Loucy (cell line): ENCODE results near the gene EFS.

Experiments
- H2AFZ ChIP-seq: fragments of 200-600 bp; sonication (generic); 2 replicates; pipeline ENCODE4 v1.6.0; 2016; ENCODE audit warnings: antibody characterized with exemption, mild to moderate bottlenecking, low read length, moderate library complexity
- H3F3A ChIP-seq: fragments of 200-600 bp; 2 replicates; pipeline ENCODE4 v1.6.0; 2016; ENCODE audit warnings: antibody characterized with exemption, low read depth, mild to moderate bottlenecking
- H3K27me3 ChIP-seq: fragments of 200-600 bp; sonication (generic); 2 replicates; pipeline ENCODE4 v1.6.1; 2014; ENCODE audit warnings: low read length, mild to moderate bottlenecking; ENCODE audit not compliant: insufficient read depth, poor library complexity, severe bottlenecking
- H3K36me3 ChIP-seq: fragments of 200-600 bp; sonication (generic); 2 replicates; pipeline ENCODE4 v1.6.1; 2016; ENCODE audit warnings: low read length; ENCODE audit not compliant: insufficient read depth
- H3K4me1 ChIP-seq: fragments of 200-600 bp; sonication (generic); 2 replicates; pipeline ENCODE4 v1.5.1; 2014; ENCODE audit warnings: low read length, mild to moderate bottlenecking; ENCODE audit not compliant: insufficient read depth, poor library complexity, severe bottlenecking
- H3K4me2 ChIP-seq: fragments of 200-600 bp; sonication (generic); 2 replicates; pipeline ENCODE4 v1.6.0; 2014; ENCODE audit warnings: antibody characterized with exemption, low read length, low read depth, mild to moderate bottlenecking; ENCODE audit not compliant: poor library complexity, severe bottlenecking
- H3K4me3 ChIP-seq: fragments of 200-600 bp; sonication (generic); 2 replicates; pipeline ENCODE4 v1.5.1; 2014; ENCODE audit warnings: low read length, mild to moderate bottlenecking, mixed read lengths; ENCODE audit not compliant: poor library complexity, severe bottlenecking
- H3K79me2 ChIP-seq: fragments of 200-600 bp; sonication (generic); 2 replicates; pipeline ENCODE4 v1.6.1; 2014; ENCODE audit warnings: low read length; ENCODE audit not compliant: insufficient read depth
- H3K9ac ChIP-seq: fragments of 200-600 bp; sonication (generic); 2 replicates; pipeline ENCODE4 v1.6.0; 2014; ENCODE audit warnings: mild to moderate bottlenecking, low read depth, low read length, moderate library complexity; ENCODE audit not compliant: poor library complexity, severe bottlenecking
- H3K9me2 ChIP-seq: fragments of 200-600 bp; sonication (generic); replicated peaks from 2 replicates; pipeline ENCODE4 v1.6.1; 2016; ENCODE audit warnings: low read depth, low read length, mixed read lengths
- H3K9me3 ChIP-seq: fragments of 200-600 bp; sonication (generic); 2 replicates; pipeline ENCODE4 v1.6.1; 2014; ENCODE audit warnings: mild to moderate bottlenecking, antibody characterized with exemption, low read length, low read depth; ENCODE audit not compliant: insufficient read depth
- H4K20me1 ChIP-seq: fragments of 200-600 bp; sonication (generic); 2 replicates; pipeline ENCODE4 v1.6.0; 2014; ENCODE audit warnings: antibody characterized with exemption, low read length, mild to moderate bottlenecking; ENCODE audit not compliant: insufficient read depth, poor library complexity, severe bottlenecking
- CTCF ChIP-seq: fragments of 200-600 bp; sonication (generic); conservative IDR thresholded peaks from 2 replicates; pipeline ENCODE4 v1.5.1; 2014; ENCODE audit warnings: mild to moderate bottlenecking, antibody characterized with exemption, low read length
- EZH2phosphoT487 ChIP-seq: fragments of 200-600 bp; IDR thresholded peaks from 2 replicates; pipeline ENCODE4 v1.6.1; 2018; ENCODE audit warnings: antibody characterized with exemption, mild to moderate bottlenecking, moderate library complexity, borderline replicate concordance

EFS gene

GRCh38 chr14:23366426-23366921, 1.5 kb upstream of the EFS start:
- no peak overlapping the region for H3K4me3 ChIP-seq
- no peaks in the 10 kb centered on the region for H3K9me3 ChIP-seq
- H3K79me2 ChIP-seq, result no peaks in the 10 kb centered on the region
- H4K20me1 ChIP-seq, result no peaks in the 10 kb centered on the region
- no peak overlapping the region for H2AFZ ChIP-seq
- H3K9me2 ChIP-seq, result no peaks in the 10 kb centered on the region
- H3K36me3 ChIP-seq, result no peaks in the 10 kb centered on the region
- no peak overlapping the region for H3K9ac ChIP-seq
- H3F3A ChIP-seq, result no peaks in the 10 kb centered on the region
- TF ChIP-seq CTCF (no peak), EZH2phosphoT487 (no peak)
- H3K27me3 ChIP-seq, result no peaks in the 10 kb centered on the region
- no peaks in the 10 kb centered on the region for H3K4me1 ChIP-seq
- no peak overlapping the region for H3K4me2 ChIP-seq

DNA sequence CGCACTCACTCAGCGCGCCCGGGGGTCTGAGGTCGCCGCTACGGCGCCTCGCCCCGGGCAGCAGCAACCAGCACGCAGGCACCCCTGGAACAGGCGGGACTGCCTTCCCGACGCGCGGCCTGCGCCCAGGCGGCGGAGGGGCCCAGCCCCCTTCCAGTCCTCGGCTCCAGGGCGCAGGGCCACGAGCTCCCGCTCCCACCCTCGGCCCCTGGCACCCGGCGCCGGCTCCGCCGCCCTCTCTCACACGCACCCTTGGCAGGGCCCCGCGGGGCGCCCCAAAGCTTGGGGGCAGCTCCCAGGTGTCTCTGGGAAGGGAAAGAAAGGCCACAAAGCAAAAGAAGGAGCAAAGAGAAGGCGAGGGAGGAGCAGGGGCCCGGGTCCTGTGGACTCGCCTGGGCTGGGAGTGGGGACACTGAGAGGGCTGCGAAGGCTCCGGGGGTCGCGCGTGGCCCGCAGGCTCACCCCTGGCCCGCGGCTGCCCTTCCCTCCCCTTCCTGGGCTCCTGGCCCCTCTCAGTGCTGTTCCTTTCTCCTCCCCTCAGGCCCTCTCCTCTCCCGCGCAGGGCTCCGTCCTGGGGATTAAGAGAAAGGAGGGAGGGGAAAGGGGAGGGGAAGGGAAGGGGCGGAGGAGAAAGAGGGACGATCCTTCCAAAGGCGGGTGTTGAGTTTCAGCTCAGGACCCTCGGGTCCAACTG, 907 bp upstream of the EFS start:
- Histone ChIP-seq H2AFZ (no peak overlapping the region), H3K4me2 (no peak overlapping the region), H3K27me3 (no peaks in the 10 kb centered on the region), H3K9me2 (no peaks in the 10 kb centered on the region), H3K9me3 (no peaks in the 10 kb centered on the region), H3K4me1 (no peaks in the 10 kb centered on the region), H3K4me3 (no peak overlapping the region), H3F3A (no peaks in the 10 kb centered on the region), H3K36me3 (no peaks in the 10 kb centered on the region), H3K79me2 (no peaks in the 10 kb centered on the region), H4K20me1 (no peaks in the 10 kb centered on the region), H3K9ac (no peak overlapping the region)
- no peak for TF ChIP-seq EZH2phosphoT487
- no peak for TF ChIP-seq CTCF

DNA sequence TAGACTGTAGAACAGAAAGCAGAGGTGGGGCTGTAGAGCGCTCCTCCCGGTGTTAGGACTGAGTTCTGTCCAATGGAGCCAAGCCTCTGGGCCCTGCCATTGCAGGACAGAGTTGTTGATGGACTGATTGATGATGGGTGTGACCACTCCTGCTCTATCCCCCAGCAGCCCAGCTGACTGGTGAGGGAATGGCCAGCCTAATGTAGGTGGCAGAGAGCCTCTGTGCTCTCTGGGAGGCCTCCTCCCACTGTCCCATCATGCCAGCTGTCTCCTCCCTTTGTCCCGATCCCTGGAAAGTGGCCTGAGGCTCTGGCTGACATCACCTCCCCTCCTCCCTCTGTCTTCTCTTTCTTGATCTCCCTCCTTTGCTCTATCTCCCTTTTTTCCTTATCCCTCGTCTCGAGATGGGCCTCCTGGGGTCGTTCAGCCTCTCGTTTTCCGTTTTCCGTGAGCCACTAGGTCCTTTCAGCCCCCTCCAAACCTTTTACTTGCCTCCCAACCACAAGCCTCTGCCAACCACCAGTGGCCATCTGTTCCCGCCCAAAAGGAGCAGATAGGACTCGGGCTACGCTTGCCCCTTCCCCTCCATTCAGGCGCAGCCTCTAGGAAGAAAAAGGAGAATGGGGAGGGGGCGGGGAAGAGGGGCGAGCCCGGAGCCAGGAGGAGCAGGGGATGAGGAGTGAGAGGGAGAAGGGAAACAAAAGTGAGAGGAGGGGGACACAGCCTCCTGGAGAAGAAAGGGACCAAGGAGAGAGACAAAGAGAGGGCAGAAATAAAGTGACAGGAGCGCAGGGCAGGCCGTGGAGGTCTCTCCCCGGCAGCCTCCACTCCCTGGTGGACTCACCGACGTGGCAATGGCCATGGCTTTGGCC, 572 bp downstream of the EFS start:
- H3F3A ChIP-seq, result no peaks in the 10 kb centered on the region
- no peaks in the 10 kb centered on the region for H3K9me2 ChIP-seq
- TF ChIP-seq EZH2phosphoT487 (no peak), CTCF (no peak)
- H2AFZ ChIP-seq, result no peak overlapping the region
- H3K9me3 ChIP-seq, result no peaks in the 10 kb centered on the region
- no peaks in the 10 kb centered on the region for H3K27me3 ChIP-seq
- H3K4me2 ChIP-seq, result no peak overlapping the region
- no peaks in the 10 kb centered on the region for H3K36me3 ChIP-seq
- H3K9ac ChIP-seq, result no peak overlapping the region
- no peaks in the 10 kb centered on the region for H3K4me1 ChIP-seq
- H3K79me2 ChIP-seq, result no peaks in the 10 kb centered on the region
- H3K4me3 ChIP-seq, result no peak overlapping the region
- no peaks in the 10 kb centered on the region for H4K20me1 ChIP-seq
